Gastrocnemius medialis (tissue), 4 donors: ENCODE measurements around the gene KAT8.

Experiments used
- CTCF ChIP-seq, 5 experiments: fragments of 450-650 bp in 3 of 5; fragments of 200-600 bp in 2 of 5; sonication (generic) in 2 of 5; IDR thresholded peaks in 4 of 5; conservative IDR thresholded peaks in 1 of 5; 1 replicate in 4 of 5; 2 replicates in 1 of 5; pipeline ENCODE4 v1.5.1; 2016 to 2019; ENCODE audit warnings: antibody characterized with exemption in 5 of 5, mild to moderate bottlenecking in 3 of 5, moderate library complexity in 3 of 5
- POLR2A ChIP-seq, 2 donors: fragments of 450-650 bp; IDR thresholded peaks; one replicate each; pipeline ENCODE4 v1.6.1; 2017; ENCODE audit warnings: antibody characterized with exemption in 2 of 2, mild to moderate bottlenecking in 2 of 2, moderate library complexity in 2 of 2

GRCh38 chr16:31147574-31147973 lies 30.1 kb downstream of the KAT8 start:
- TF ChIP-seq CTCF (IDR thresholded peaks at IDR 0.05 in 4 of 5, conservative IDR thresholded peaks at IDR 0.05 in 1 of 5) (no peak), POLR2A (IDR thresholded peaks at IDR 0.05) (no peak)
